WTC11 (cell line): ENCODE data around the gene FAM3D. TPM values are rescaled to one million over a fixed set of nuclear protein-coding genes. Genes with fewer than 3 reads are reported as not detected.

Experiments
- ATAC-seq: fragments of 200-7000 bp; cut with Tn5 transposase; 2 replicates; pipeline ENCODE4 v1.10.0; 2021; ENCODE audit warnings: mild to moderate bottlenecking, moderate library complexity
- CTCF ChIA-PET: fragments of 300-600 bp; sonication (Branson Sonifier 250); formaldehyde crosslinking; loops from one replicate; lab custom pipeline; 2021; ENCODE audit warnings: antibody characterized with exemption; lab: Charles Lee
- POLR2A ChIA-PET: fragments of 350-600 bp; sonication (Branson Sonifier 250); formaldehyde crosslinking; loops from one replicate; lab custom pipeline; 2021; ENCODE audit warnings: antibody characterized with exemption; lab: Charles Lee
- DNase-seq: peaks from one replicate; pipeline ENCODE4 v3.0.0; 2021; ENCODE audit warnings: low spot score
- H3K27ac Mint-ChIP-seq: 2 replicates; pipeline ENCODE4 v1.8.0; 2021; ENCODE audit warnings: mixed read lengths
- H3K27me3 Mint-ChIP-seq: 2 replicates; pipeline ENCODE4 v1.8.0; 2021; ENCODE audit warnings: low read depth, mild to moderate bottlenecking, moderate library complexity, mixed read lengths
- H3K36me3 Mint-ChIP-seq: 2 replicates; pipeline ENCODE4 v1.8.0; 2021; ENCODE audit warnings: mixed read lengths
- H3K4me1 Mint-ChIP-seq: 2 replicates; pipeline ENCODE4 v1.8.0; 2022; ENCODE audit warnings: mixed read lengths
- H3K4me3 Mint-ChIP-seq: 2 replicates; pipeline ENCODE4 v1.8.0; 2021; ENCODE audit warnings: mild to moderate bottlenecking, moderate library complexity, mixed read lengths
- H3K9me3 Mint-ChIP-seq: 2 replicates; pipeline ENCODE4 v1.8.0; 2021; ENCODE audit warnings: mixed read lengths
- ATF2 ChIP-seq: sonication (generic); formaldehyde crosslinking; IDR thresholded peaks from 2 replicates; pipeline ENCODE4 v1.8.1; 2022; ENCODE audit warnings: low read depth, missing genetic modification reagents, borderline replicate concordance
- CBFB ChIP-seq: sonication (generic); formaldehyde crosslinking; IDR thresholded peaks from 2 replicates; pipeline ENCODE4 v1.8.1; 2022; ENCODE audit warnings: mild to moderate bottlenecking, low read depth, missing genetic modification reagents
- CREM ChIP-seq: sonication (generic); formaldehyde crosslinking; IDR thresholded peaks from 2 replicates; pipeline ENCODE4 v1.8.1; 2022; ENCODE audit warnings: mild to moderate bottlenecking, missing genetic modification reagents, moderate library complexity
- E2F5 ChIP-seq: sonication (generic); formaldehyde crosslinking; IDR thresholded peaks from 2 replicates; pipeline ENCODE4 v1.8.1; 2022; ENCODE audit warnings: mild to moderate bottlenecking, moderate library complexity, missing genetic modification reagents
- ELF4 ChIP-seq: sonication (generic); formaldehyde crosslinking; IDR thresholded peaks from 2 replicates; pipeline ENCODE4 v1.8.1; 2022; ENCODE audit warnings: low read depth, mild to moderate bottlenecking, moderate library complexity, missing genetic modification reagents
- ERG ChIP-seq: fragments of 250-450 bp; sonication (Bioruptor Pico); IDR thresholded peaks from 2 replicates; pipeline ENCODE4 v1.8.0; 2021; ENCODE audit warnings: mild to moderate bottlenecking
- FOXJ3 ChIP-seq: sonication (generic); formaldehyde crosslinking; IDR thresholded peaks from 2 replicates; pipeline ENCODE4 v1.9.0; 2021; ENCODE audit warnings: missing genetic modification reagents, mild to moderate bottlenecking, borderline replicate concordance
- IRF1 ChIP-seq: sonication (generic); formaldehyde crosslinking; IDR thresholded peaks from 2 replicates; pipeline ENCODE4 v1.8.0; 2023; ENCODE audit warnings: missing genetic modification reagents
- MAX ChIP-seq: sonication (generic); formaldehyde crosslinking; IDR thresholded peaks from 2 replicates; pipeline ENCODE4 v1.8.0; 2022; ENCODE audit warnings: mild to moderate bottlenecking, missing genetic modification reagents
- NFATC4 ChIP-seq: fragments of 250-450 bp; sonication (Bioruptor Pico); IDR thresholded peaks from 2 replicates; pipeline ENCODE4 v1.9.0; 2021; ENCODE audit warnings: mild to moderate bottlenecking
- NR1H2 ChIP-seq: sonication (generic); formaldehyde crosslinking; IDR thresholded peaks from 2 replicates; pipeline ENCODE4 v1.9.0; 2021; ENCODE audit warnings: mild to moderate bottlenecking, moderate library complexity, missing genetic modification reagents
- NR2C2 ChIP-seq: sonication (generic); formaldehyde crosslinking; IDR thresholded peaks from 2 replicates; pipeline ENCODE4 v1.8.0; 2022; ENCODE audit warnings: mild to moderate bottlenecking, missing genetic modification reagents
- RELA ChIP-seq: sonication (generic); formaldehyde crosslinking; IDR thresholded peaks from 2 replicates; pipeline ENCODE4 v1.8.1; 2022; ENCODE audit warnings: missing genetic modification reagents, mild to moderate bottlenecking, borderline replicate concordance
- SOX15 ChIP-seq: fragments of 250-450 bp; sonication (Bioruptor Pico); IDR thresholded peaks from 2 replicates; pipeline ENCODE4 v1.9.0; 2021; ENCODE audit warnings: mild to moderate bottlenecking
- SP1 ChIP-seq: sonication (generic); formaldehyde crosslinking; conservative IDR thresholded peaks from 2 replicates; pipeline ENCODE4 v1.8.1; 2022; ENCODE audit warnings: missing genetic modification reagents
- ZBTB43 ChIP-seq: sonication (generic); formaldehyde crosslinking; IDR thresholded peaks from 2 replicates; pipeline ENCODE4 v1.8.1; 2023; ENCODE audit warnings: mild to moderate bottlenecking, missing genetic modification reagents
- ZMAT4 ChIP-seq: fragments of 250-450 bp; sonication (Bioruptor Pico); IDR thresholded peaks from 2 replicates; pipeline ENCODE4 v1.9.0; 2021; ENCODE audit warnings: mild to moderate bottlenecking
- ZNF121 ChIP-seq: sonication (generic); formaldehyde crosslinking; IDR thresholded peaks from 2 replicates; pipeline ENCODE4 v1.8.0; 2023; ENCODE audit warnings: missing genetic modification reagents
- ZNF263 ChIP-seq: sonication (generic); formaldehyde crosslinking; IDR thresholded peaks from 2 replicates; pipeline ENCODE4 v1.8.1; 2022; ENCODE audit warnings: low read depth, mild to moderate bottlenecking, moderate library complexity, missing genetic modification reagents
- ZNF425 ChIP-seq: fragments of 250-450 bp; sonication (Bioruptor Pico); conservative IDR thresholded peaks from 2 replicates; pipeline ENCODE4 v1.9.0; 2021; ENCODE audit warnings: mild to moderate bottlenecking
- ZSCAN18 ChIP-seq: fragments of 250-450 bp; sonication (Bioruptor Pico); IDR thresholded peaks from 2 replicates; pipeline ENCODE4 v2.1.2; 2022; ENCODE audit warnings: mild to moderate bottlenecking, moderate library complexity
- total RNA-seq: library from RNA; stranded (reverse); gene quantifications from 3 replicates; pipeline ENCODE4 v1.2.3, GENCODE V29; 2021

FAM3D gene
- total RNA-seq, 1 experiment from 2014 or later = 0.66 TPM

- Mint-ChIP-seq H3K27me3 (no peaks in the 10 kb centered on the region; the same call in none of the 2 replicates), H3K4me3 (no peak overlapping the region), H3K4me1 (peaks cover 15% of the 10 kb centered on the region), H3K27ac (no peak overlapping the region), H3K9me3 (peaks cover 30% of the 10 kb centered on the region), H3K36me3 (no peaks in the 10 kb centered on the region)
- CTCF ChIA-PET = no interaction called here
- DNase-seq (no peak), ATAC-seq (no peak)
- TF ChIP-seq CBFB (no peak), ERG (no peak), FOXJ3 (CRISPR knock-in tag) (no peak), NFATC4 (no peak), ZNF121 (CRISPR knock-in tag) (no peak), NR1H2 (CRISPR knock-in tag) (no peak), RELA (no peak), SP1 (CRISPR knock-in tag) (no peak), ATF2 (no peak), ZNF425 (CRISPR knock-in tag) (no peak), IRF1 (CRISPR knock-in tag) (no peak), NR2C2 (CRISPR knock-in tag) (no peak), SOX15 (CRISPR knock-in tag) (no peak), ZSCAN18 (CRISPR knock-in tag) (no peak), ZMAT4 (CRISPR knock-in tag) (no peak)
- POLR2A ChIA-PET = no interaction called here
Measured at GRCh38 chr3:58680879-58681525, 14.4 kb upstream of the FAM3D start.

- CTCF ChIA-PET = no interaction called here
- Mint-ChIP-seq H3K36me3 (no peaks in the 10 kb centered on the region; the same call in 1 of the 2 replicates), H3K27me3 (no peaks in the 10 kb centered on the region; the same call in none of the 2 replicates), H3K27ac (no peak overlapping the region), H3K9me3 (peaks cover 33% of the 10 kb centered on the region), H3K4me1 (peaks cover 15% of the 10 kb centered on the region), H3K4me3 (no peak overlapping the region)
- no peak for DNase-seq
- ATAC-seq = no peak
- TF ChIP-seq ZBTB43 (CRISPR knock-in tag) = no peak
- TF ChIP-seq ZNF263 (CRISPR knock-in tag) = no peak
- TF ChIP-seq SP1 (CRISPR knock-in tag) = no peak
- TF ChIP-seq MAX (CRISPR knock-in tag) = no peak
- TF ChIP-seq ELF4 (CRISPR knock-in tag) = no peak
- no peak for TF ChIP-seq CREM (CRISPR knock-in tag)
- TF ChIP-seq ATF2 = no peak
- TF ChIP-seq E2F5 = no peak
- POLR2A ChIA-PET = no interaction called here
Measured at GRCh38 chr3:58679974-58680666, 13.5 kb upstream of the FAM3D start.
